Measurements from ENCODE around the gene INSIG1. TPM values are rescaled to one million over a fixed set of nuclear protein-coding genes. Genes with fewer than 3 reads are reported as not detected.

INSIG1 gene
- total RNA-seq, 1 donor from 2014 or later: 88.8 TPM

DNA sequence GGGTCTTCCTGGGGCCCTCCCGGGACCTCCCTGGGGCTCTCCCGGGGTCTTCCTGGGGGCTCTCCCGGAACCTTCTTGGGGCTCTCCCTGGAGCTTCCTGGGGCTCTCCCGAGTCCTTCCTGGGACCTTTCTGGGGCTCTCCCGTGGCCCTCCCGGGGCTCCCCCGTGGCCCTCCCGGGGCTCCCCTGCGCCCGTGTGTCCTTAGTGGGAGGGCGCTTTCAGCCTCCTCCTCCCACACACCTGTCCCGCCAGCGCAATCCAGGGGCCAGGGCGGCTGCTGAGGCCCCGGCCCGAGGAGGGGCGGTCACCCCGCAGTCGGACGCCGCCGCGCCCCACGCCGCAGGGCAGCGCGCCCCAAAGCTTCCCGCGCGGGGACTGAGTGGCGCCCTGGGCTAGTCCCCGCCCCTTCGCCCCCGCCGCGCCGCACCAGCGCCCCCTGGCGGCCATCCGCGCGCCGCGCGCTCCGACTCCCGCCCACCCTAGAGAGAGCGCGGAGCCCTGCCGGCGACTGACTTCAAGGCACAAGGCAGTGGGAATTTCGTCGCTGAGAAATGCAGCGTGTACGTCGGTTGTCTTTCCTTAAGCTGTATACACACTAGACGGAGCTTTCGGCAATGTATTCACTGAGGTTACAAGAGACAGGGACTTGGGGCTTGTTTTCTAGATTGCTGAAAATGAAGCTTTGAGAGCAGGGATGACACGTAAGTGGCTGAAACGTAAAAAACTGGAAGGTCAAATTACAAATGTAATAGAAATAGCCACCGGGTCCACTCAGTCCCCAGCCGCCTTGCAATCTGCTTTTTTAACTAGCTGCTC is 47.1 kb downstream of the INSIG1 start:
- intact Hi-C loops (cut with micrococcal nuclease): loop anchor here (1.0 kb wide), 7 partner anchors 46 to 432 kb away; partner anchors contain the start of gene HTR5A

DNA sequence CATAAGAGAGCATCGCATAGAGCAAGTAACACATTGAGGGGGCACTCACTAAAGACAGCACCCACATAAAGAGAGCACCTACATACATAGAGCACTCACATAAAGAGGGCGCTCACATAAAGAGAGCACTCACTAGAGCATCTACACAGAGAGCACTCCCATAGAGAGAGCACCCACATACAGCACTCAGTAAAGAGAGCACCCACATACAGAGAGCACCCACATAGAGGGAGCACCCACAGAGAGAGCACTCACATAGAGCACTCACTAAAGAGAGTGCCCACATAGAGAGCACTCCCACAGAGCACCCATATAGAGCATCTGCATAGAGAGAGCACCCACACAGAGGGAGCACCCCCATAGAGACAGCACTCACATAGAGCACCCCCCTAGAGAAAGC is 47.8 kb downstream of the INSIG1 start:
- intact Hi-C loops (cut with micrococcal nuclease): loop anchor here (1.0 kb wide), 7 partner anchors 46 to 432 kb away; partner anchors contain the start of gene HTR5A

DNA sequence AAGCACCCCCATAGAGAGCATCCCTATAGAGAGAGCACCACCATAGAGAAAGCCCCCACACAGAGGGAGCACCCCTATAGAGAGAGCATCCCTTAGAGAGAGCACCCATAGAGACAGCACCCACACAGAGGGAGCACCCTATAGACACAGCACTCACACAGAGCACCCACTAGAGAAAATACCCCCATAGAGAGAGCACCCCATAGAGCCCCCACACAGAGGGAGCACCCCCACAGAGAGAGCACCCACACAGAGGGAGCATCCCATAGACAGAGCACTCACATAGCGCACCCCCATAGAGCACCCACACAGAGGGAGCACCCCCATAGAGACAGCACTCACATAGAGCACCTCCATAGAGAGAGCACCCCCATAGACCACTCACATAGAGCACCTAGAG is 48.6 kb downstream of the INSIG1 start:
- intact Hi-C loops (cut with micrococcal nuclease): no loop called here

DNA sequence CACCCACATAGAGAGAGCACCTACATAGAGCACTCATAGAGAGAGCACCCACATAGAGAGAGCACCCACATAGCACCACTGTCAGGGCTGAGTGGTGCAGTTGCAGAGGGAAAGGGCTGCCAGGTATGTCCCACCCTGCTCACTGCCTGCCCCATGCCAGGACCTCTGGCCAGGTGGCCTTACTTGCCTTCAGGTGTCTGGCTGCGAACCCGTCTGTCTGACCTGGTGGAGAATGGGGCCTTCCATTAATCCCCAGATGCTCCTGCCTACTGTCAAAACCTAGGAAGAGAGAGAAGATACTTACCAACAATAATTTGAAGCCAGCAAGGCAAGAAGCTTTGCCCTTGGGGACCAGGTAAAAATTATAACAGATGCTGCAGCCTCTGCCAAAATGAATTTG is 51.1 kb downstream of the INSIG1 start:
- intact Hi-C loops (cut with micrococcal nuclease): no loop called here

DNA sequence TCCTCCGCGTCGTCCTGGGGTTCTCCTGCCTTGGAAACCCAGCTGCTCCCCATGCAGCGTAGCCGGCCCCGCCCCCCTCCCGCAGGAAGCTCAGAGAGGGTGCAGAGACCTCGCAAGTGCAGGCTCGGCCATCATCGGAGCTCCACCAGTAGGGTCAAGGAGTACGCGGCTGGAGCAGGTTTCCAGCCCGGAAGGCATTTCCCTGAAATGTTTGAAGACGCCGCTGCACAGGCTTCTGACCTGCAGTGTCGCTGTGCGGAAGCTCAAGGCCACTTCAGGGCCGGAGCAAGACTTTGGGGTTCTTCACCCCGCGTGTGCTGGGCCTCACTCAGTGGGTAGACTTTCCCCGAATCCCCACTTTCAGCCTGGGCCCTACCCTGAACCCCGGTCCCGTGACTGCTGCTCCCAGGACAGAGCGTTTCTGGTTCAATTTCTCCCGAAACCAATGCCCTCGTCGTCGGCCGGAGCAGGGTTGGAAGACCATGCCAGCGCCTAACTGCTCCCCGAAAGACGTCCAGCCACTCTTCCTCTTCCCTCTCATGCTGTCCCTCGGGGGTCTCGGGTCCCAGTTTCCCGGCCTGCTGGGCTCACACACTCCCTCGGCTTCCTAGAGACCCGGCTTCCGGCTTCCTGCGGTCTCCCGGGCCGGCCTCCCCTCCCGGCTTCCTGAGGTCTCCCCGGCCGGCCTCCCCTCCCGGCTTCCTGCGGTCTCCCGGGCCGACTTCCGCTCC is 52.1 kb downstream of the INSIG1 start:
- intact Hi-C loops (cut with micrococcal nuclease): no loop called here

DNA sequence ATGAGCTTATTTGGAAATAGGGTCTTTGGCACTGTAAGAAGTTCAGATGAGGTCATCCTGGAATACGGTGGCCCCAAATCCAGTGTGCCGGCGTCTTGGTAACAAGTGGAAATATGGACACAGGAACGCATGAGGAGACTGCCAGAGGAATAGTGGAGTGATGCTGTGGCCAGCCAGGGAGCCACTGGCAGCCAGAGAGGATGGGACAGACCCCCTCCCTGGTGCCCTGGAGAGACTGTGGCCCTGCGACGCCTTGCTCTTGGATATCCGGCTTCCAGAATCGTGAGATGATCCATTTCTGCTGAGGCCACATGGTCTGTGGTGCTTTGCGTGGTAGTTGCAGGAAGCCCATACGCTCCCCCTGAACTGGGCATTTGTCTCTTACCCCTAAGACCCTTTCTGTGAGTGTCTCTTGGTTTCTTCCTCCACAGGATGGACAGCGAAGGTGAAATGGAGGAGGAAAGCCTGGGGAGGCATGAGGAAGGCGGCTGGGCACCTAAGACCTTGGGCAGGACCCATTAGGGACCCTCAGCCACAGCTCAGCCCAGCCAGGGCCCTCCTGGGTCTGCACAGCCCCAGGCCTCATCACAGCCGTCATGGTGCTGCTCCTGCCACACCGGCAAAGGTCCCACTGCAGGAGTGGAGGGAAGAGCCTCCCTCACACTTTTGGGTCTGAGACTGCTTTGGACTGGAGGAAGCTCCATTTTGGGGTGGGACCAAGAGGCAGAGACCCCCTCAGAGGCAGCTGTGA is 53.6 kb downstream of the INSIG1 start:
- intact Hi-C loops (cut with micrococcal nuclease): no loop called here

DNA sequence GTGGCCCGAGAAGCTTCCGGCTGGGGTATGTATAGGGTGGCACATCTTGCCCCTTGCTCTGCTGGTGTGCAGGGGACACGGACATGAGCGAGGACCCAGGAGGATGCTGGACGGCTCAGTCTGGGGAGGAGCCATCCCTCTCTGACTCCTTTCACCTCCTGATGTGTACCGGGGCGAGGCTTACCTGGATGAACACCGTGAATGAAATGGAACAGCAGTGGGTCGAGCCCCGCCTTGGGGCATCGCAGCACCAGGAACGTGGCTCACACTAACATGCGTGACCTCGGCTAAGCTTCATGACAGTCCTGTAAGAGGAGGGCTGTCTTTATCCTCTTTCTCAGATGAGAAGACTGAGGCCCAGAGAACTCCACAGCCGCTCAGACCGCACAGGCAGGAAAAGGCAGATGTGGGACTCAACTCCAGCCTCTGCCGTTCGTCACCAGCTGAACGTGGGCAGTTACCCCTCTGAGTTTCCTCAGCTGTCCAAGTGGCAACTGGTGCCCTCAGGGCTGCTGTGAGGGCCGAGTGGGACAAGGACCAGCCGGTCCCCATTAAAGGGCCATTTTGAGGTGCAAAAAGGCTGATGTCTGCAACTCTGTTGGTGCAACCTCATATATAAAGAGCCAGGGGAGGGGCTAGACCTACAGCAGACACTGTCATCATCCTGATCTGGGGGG is 54.5 kb downstream of the INSIG1 start:
- intact Hi-C loops (cut with micrococcal nuclease): no loop called here

DNA sequence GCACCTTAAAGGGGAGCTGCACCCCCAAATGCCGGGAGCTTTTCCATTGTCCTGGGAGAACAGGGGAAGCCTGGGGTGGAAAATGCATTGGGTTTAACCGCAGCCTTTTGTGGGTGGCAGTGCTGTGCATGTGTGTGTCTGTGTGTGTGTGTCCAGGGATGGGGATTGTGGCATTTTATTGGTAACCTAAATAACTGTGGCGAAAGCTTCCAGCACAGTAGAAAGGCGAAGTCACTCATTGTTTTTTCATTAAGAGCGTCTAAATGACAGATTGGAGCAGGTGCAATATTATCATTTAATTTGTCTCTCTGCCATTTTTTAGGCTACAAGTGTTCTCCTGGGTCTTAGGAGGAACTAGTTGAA is 55.1 kb downstream of the INSIG1 start:
- intact Hi-C loops (cut with micrococcal nuclease): no loop called here

DNA sequence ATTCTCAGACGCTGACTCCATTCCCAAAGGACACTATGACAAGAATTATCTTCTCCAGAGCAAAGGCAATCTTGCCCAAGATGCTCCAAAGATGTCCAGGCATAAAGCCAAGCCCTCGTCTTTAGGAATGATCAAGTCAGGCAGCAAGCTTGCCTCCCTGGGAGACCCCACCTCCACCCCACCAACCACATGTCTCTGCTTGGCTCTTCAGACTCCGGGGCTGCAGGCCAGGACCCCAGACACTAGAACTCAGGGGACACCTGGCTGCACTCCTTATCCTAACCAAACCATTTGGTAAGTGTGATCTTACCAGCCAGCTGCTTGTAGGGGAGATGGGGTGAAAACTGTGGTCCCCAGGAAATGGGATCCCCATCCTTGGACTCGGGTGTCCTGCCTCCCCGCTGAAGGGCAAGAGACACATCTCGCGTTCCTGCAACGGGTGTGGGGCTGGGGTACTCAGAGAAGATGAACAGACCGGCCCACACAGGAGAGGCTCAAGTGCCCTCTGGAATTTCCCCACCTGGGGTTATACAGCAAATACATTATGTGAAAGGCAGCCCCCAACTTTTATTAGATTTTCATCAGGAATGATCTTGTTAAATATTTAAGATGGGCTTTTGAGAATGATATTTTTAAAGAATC is 55.7 kb downstream of the INSIG1 start:
- intact Hi-C loops (cut with micrococcal nuclease): no loop called here

DNA sequence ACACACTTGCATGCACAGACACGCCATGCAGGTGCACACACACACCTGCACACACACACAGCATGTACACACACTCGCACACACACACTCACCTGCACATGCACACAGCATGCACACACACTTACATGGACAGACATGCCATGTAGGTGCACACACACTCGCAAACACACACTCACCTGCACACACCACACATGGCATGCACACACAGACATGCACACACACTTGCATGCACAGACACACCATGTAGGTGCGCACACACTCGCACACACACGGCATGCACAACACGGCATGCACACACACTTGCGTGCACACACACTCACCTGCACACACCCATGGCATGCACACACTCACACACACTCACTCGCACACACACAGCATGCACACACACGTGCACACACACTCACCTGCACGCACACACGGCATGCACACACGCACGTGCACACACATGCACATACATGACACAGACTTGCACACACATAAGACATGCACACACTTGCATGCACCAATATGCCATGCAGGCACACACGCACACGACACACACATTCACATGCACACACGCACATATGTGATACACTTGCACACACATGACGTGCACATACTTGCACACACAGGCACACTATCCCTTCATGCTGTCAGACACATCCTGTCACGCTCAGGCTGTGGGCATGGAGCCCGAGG is 56.8 kb downstream of the INSIG1 start:
- intact Hi-C loops (cut with micrococcal nuclease): no loop called here

DNA sequence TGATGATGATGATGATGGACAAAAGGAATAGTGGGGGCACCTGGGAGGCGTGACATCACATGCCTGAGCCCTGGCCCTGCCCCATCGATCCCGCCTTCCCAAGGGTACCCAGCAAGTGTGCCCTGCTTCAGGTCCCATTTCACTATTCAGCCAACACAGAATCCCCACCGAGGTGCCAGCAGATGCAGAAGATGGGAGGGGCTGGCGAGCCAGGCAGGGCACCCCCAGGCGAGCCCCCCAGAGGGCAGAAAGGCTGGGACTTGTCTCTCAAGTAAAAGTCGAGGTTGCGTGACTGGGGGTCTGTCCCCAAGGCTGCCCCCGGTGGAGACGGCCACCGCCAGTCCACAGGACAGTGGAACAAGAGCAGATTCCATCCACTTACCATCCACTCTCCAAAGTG is 57.5 kb downstream of the INSIG1 start:
- intact Hi-C loops (cut with micrococcal nuclease): no loop called here

DNA sequence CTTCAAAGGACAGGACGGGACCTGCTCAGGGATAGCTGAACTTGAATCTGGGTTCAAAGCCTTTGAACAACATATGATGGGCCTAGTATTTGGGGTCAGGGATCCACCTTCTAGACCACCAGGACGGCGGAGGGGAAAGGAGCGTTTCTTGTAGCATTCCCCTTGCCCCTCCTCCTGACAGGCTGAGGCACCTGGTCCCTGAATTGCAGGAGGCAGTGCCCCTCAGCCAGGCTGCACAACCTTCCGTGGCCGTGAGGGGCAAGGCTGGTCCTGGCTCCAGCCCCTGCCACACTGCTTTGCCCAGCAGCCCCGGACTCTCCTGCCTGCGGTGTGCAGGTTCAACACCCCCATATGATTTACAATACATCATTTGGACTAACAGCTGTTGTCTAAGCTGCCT is 58.1 kb downstream of the INSIG1 start:
- intact Hi-C loops (cut with micrococcal nuclease): no loop called here

DNA sequence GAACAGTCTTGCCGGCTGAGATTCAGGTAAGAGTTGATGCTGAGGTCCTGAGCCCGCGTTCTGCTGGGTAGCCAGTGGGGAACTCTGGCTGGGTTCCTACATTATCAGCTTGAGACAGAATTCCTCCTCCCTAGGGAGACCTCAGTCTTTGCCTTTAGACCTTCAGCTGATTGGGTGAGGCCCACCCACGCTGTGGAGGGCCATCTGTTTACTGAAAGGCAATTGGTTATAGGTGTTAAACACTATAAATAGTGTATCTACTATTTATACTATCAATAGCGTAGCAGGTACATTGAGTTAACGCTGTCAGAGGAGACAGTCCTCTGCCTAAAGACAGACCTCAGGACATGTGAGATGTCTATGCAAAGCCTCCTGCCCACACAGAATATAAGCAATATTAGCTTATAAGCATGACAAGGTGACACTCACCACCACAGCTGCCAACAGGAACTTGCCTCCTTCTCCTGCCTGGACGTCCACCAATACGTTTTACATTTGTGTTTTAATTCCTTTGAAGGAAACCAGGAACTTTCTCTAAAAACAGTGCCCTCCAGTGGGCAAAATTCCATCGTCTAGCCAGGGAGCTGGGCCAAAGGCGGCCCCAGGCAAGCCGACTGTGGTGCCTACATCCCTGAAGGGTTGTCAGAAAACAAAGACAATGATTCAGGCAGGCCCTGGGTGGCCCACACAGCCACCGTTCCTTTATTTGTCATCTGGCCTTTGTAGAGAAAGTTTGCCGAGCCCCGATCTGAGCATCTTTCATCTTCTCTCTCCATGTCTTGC is 58.8 kb downstream of the INSIG1 start:
- intact Hi-C loops (cut with micrococcal nuclease): loop anchor here (1.0 kb wide), 1 partner anchor 31 kb away; no protein-coding TSS in a partner anchor

DNA sequence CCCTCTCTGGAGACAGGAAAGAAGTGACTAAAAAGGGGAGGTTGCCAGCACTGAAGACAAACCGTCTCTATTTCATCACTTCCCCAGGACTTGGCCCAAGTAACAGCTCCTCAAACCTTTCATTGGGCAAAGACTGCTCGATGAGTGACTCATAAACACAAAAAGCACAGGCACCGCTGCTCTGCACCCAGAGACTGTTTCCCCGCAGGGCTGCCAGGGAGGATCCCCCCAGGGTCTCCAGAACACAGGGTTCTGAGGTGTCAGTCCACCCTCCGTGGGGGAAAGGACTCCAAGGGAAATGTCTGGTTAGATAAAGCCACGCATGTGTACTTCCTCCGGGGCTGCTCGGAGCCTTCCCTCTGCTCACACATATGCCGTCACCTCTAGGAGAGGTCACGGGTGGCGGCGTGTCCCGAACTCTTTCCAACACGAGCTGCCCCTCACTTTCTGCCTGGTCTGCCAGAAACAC is 59.9 kb downstream of the INSIG1 start:
- intact Hi-C loops (cut with micrococcal nuclease): loop anchor here (1.0 kb wide), 1 partner anchor 30 kb away; no protein-coding TSS in a partner anchor

DNA sequence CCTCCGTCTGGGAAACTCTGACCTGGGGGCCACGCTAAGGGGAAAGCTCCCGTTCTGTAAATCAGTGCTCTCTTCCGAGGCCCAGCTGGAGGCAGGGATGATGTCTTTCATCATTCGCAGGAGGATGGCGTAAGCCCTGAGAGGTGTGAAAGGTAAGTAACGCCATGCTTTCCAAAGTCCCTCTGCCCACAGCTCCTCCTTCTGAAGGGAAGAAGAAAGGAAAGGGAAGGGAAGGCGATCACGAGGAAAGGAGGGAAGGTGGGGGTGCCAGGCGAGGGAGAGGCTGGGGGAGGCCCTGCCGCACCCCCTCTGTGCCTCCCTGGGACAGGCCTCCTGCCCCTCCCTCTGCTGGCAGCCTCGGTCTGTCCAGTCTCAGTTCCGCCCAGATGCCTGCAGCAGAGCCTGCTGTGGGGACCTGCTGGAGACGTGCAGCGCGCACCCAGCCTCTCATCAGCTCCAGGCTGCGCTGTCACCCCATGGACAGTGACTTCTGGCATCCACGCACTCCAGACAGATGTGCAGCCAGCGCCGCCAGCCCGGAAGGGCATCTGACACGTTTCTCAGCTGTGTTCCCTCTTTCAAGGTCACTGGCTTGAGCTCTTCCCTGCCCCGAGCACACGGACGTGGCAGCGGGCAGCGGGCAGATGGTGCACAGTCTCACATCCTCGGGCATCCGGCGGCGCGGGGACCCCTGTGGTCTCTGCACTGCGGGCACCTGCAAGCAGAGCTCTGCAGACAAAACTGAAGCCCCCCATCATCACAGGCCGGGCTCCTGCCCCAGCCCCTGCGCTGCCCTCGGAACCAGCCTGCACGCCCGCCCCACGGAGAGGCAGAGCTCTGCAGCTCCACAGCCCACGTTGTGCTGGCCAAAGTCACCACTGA is 60.6 kb downstream of the INSIG1 start:
- intact Hi-C loops (cut with micrococcal nuclease): no loop called here

DNA sequence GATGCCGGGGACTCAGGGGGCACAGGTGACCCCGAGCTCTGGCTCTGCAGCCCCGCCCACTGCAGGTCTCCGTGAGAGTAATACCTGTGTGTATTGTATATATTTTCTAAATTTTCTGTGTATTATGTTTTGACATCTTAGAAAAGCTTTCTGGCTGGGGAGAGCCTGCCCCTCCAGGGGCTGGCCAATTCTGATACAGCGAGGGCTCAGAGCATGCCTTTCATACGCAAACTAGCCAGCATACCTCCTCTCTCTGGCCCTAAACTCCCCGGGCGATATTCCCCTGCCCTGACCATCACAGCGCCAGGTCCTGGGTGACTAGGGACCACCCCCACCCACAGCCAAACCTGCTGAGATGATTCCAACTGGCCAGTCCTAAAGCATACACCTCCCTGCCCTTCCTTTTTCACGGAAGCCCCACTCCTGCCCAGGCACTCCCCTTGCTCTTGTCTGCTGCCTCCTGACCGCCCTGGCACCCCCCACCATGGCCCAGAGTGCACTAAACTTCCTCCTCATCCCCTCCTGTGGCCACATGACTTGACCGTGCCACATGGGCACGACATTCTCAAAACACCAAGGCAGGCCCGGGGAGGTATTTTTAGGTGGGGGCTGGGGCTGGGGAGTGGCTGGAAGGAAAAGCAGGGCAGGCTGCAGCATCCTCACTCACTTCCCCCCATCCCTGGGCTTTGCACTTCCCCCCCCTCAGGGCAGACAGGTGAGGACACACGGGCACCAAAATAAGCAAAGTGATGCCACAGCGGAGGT is 61.5 kb downstream of the INSIG1 start:
- intact Hi-C loops (cut with micrococcal nuclease): no loop called here
